Inferior parietal cortex (tissue), 1 donor: ENCODE data around the gene DSN1.

ENCODE experiments used
- DNase-seq: peaks from one replicate; pipeline ENCODE4 v3.0.0-alpha.2; 2016; ENCODE audit errors: extremely low spot score

The DSN1 gene

DNA sequence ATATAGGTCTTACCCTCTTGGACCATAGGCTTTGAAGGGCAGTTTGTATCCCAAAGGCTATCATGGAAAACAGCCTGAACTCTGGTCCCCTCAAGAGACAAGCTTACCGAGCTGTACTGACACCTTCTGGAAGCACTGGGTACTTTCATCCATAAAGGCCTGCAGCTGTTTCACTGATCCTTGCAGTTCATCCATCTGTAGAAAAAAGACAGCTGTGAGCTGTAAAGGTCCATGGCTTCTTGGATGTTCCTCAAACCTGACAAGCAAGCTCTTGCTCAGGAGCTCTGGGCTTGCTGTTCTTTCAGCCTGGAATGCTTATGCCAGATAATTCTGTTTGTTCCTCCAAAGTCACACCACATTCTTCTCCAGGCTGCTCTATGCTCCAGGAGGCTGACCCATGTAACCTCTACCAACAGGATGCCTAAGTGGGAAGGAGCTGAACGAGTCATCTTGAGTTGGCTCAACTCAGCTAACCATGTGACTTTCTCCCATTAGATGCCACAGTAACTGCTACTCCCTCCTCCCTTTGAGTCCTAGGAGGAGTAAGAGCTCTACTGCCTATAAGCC, 18.8 kb downstream of the DSN1 start:
- DNase-seq, result peak; percentile 82

DNA sequence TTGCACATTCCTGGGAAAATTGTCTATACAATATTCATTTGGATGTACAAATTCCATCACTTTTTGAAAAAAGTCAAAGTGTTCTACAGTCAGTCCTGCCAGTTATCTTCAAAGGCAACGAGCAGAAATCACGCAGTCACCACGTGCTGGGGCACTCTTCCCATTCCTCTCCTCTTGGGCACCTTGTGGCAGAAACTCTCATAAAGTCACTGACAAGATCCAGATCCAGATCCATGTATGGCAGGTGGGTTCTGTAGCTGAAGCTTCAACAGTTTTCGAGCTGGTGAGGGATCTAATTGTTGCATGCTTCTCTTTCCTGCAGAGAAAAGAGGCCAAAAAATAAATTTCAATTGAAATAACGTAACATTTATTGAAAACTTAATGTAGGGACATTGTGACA, 21.0 kb downstream of the DSN1 start:
- DNase-seq, result no peak

DNA sequence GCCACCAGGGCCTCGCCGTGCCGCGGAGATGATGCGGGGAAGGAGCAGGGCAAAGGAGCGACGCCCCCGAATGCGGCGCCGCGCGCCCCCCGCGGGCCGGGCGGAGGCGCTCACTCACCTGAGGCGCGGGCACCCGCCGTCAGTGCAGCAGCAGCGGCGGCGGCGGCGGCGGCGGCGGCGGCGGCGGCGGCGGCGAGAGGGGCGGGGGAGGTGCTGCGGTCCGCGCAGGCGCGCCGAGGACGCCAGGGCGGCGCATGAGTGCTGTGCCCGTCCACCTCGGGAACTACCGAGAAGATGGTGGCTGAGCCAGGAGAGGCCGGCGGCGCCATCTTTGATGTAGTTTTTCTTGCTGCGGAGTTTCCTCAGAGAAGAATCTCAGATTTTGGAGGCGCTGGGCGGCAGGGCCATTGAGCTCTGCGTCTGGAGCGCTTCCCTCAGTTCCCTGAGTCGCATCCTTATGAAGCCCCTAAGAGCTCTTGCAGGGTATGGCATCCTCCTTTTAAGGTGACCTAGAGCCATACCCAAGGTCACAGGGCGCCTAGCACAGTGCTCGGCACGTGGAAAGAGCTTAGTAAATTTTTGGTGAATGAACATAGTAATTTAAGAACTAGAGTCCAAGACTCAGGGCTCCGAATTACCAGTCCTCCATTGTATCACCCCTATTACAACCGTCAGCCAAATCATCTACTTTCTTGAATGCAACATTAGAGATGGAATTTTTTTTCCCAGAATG, 27.5 kb downstream of the DSN1 start, which contains the start of gene NDRG3:
Gene NDRG3 (minus strand): TSS at position 164 of the 733 bp plus-strand sequence. CDS start 24,355 bp downstream, outside the sequence.
- DNase-seq, result peak; percentile 93

DNA sequence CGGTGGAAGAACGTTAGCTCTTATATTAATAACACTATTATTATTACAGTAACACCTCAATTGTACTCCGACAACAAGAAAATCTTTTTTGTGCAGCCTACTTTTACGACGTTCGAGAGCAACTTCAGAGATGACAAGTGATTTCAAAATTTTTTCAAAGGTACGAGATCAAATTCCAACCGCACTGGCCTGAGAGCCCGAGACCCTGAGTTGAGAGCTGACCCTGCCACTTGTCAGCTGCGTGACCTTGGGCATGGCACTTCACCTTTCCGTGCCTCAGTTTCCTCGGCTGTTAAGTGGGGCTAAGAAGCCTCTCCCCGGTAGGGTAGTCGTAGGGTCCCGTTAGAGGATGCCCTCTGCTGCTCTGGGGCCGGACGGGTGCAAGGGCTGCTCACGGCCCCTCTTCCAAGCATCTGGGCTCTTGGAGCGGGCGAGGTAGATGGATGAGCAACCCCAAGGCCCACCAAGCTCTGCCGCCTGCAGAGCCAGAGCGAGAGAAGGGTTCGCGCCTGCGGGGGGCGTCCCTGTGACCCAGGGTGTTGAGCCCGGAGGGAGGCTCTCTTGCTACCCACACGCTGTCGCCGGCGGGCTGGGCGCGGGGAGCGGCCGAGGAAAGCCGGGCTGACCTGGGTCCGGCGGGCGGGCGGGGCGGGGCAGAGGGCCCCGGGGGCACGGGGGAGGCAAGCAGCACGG, 28.2 kb downstream of the DSN1 start:
- DNase-seq, result no peak

DNA sequence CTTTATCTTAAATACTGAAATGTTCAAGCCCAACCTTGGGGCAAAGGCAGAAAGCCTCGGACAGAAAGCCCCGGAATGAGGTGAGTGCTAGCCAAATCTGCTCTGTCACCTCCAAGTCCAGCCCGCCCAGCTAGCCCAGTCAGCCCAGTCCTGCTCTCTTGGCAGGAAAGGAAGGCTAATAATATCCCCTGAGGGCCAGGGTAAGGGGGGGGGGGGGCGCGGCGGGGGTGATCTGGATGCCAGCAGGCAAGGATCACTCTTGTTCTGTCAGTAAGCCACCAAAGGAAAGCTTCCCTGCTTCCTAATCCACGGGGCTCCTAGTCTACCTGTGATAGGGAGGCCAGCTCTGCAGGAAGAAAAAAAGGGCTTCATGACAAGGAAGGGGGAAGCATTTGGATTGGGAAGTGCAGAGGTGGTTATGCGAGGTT, 28.8 kb downstream of the DSN1 start:
- no peak for DNase-seq

DNA sequence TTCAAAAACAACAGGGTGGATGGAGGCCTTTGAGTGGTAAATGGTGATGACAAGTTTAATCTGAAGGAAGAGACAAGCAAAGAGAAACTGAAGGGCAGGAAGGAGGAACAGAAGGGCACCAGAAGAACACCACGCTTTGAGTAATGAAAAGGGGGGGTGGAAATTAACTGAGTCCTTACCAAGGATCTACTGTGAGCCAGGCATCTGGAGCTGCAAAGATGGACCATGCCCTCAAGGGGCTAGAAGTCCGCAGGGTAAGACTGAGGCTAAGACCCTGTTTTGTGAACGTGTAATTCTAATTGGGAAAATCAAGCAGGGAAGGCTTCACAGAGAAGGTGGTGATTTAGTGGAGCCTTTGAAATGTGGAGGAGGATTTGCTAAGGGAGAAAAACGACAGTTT, 29.3 kb downstream of the DSN1 start:
- DNase-seq, result no peak

DNA sequence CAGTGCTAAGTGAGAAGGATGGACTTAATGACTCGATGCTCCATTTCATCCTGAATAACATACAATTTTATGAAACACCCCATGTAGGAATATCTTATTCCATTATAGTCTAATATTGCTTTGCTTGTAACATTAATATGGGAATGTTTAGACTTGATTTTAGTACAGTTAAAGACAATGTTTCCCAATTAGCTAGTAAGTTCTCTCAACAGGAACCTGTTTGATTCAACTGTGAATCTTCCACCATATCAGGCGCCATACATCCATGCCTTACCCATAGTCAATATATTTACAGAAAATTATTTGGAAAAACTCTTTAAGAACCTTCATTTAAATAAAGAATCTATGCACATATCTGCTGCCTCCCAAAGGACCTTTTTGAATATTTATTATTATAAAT, 31.0 kb downstream of the DSN1 start:
- DNase-seq, result no peak

DNA sequence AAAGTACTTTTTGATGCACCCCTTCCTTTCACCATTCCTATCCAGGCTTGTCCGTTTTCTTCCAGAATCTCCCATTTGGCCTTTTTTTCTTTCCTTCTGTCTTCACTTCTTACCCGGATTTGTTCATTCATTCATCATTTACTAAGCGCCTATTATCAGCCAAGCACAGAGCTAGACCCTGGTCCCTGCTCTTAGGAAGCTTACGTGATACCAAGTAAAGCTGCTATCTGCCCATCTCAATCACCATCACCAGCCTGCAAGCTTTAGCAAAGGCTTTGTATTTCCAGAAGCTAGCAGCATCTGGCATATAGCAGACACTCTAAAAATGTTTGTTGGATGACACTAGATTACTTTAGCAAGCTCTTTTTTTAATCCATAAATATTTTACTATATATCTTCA, 32.5 kb downstream of the DSN1 start:
- DNase-seq, result no peak

DNA sequence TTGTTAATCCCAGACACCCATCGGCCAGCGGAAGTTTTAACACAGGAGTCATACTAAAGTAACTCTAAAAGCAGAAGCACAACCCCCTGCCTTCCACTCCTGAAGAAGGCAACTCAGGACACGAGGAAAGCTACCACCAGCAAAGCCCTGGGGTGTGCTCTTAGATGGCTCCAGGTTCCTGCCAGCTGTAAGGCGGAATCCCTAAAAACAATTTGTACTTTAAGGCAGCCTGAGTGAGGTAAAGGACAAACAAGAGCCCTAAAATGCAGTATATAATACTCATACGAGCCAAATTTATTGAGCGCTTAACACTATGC, 36.4 kb downstream of the DSN1 start:
- no peak for DNase-seq

DNA sequence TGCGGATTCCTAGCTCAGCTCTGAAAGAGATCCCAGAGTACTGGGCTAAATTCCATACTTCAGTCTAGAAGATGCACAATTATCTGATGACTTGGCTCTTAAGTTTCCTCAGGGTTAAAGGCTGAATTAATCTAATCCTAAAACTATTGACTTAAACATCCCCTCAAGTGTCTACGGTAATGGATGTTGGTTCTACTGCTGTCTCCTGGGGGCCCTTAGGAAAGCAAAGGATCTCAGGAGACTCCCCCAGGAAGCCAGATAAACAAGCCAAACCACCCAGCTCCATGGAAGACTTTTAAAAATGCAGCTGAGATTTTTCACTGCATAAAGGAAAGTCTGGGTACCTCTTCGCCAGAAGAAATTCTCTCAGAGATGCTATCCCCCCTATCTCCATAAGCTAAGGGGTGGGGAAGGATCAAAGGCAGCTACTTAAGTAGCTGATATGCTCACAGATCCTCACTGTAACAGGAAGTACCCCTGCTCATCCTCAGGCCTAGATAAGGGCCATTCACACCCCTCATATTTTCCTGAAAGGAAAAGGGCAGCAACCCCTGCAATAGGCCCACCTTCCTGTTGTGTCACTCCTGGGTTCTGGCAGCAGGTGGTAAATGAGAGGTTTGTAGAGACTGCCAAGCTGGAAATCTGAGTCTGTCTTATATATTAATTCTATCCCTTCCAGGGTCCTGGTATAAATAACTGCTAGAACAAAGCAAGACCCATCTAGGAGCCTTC, 36.9 kb downstream of the DSN1 start:
- no peak for DNase-seq

DNA sequence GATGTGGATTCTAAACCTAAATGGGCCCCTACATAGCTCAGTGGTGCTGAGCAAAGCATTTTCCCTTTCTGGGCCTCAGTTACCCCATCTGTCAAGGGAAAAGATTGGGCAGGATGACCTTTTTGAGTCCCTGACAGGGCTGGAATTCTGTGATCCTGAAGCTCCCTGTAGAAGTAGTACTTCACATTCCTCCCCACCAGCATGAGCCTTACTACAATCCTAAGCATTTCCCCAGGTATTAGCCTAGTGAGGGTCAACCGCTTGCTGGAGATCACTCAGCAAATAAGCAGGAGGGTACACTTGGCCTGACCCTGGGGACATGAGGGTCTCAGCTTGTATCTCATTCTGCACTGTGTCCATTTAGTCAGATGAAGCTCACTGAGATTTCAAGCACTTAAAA, 41.1 kb downstream of the DSN1 start:
- DNase-seq, result no peak

DNA sequence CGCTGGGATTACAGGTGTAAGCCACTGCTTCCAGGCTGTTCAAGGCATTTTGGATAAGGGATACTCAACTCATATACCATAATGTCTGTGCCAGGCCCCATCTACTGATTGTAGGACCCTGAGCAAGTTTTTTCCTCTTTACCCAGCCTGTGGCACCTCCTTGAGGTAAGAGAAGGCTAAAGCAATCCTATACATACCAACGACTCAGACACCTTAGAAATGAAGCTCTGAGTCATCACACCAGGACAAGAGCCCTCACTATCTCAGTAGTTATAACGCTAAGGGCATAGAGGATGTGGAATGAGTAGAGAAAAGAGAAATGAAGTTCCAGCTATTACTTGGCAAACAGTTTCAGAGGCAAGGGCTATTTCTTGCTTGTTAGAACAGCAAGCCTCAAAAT, 44.6 kb downstream of the DSN1 start:
- no peak for DNase-seq

DNA sequence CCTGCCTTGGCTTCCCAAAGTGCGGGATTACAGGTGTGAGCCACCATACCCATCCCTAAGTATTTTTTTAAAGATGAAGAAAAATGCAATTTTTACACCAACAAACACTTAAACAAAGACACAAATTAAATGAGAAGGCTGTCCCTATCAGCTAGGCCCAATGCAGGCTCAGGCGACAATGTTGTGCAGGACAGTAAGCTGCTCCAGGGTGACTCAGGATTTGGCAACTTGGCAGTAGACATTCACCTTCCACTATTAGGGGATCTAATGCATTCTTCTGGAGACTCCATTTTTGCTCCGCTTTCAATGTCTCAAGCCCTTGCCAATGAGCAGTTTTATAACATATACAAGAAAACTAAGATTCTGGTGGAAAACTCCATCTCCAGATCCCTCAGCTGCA, 47.4 kb downstream of the DSN1 start:
- DNase-seq, result no peak

DNA sequence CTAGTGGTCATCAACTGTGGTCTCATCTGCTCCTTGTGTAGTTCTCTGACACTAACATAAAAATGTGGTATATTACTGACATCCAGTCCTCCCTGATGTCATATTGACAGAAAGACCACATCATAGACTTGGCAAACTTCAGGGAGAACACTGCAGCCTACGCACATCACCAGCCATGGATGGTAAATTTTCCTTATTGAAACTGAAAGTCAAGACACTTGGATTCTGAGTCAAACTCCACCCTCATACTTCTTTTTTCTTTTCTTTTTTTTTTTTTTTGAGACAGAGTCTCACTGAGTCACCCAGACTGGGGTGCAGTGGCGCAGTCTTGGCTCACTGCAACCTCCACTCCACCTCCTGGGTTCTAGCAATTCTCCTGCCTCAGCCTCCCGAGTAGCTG, 53.1 kb downstream of the DSN1 start:
- no peak for DNase-seq

DNA sequence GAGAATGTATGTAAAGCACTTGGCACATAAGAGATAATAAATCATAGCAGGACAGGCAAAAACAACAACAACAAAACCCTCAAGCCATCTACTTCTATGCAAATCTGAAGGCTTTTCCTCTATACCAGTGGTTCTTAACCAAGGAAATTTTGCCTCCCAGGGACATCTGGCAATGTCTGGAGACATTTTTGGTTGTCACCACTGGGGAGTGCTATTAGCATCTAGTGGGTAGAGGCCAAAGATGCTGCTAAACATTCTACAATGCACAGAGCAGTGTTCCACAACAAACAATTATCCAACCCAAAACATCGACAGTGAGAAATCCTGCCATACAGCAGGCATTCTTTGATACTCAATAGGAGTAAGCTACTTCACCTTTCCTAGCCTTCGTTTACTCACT, 55.9 kb downstream of the DSN1 start:
- peak; percentile 65 for DNase-seq

DNA sequence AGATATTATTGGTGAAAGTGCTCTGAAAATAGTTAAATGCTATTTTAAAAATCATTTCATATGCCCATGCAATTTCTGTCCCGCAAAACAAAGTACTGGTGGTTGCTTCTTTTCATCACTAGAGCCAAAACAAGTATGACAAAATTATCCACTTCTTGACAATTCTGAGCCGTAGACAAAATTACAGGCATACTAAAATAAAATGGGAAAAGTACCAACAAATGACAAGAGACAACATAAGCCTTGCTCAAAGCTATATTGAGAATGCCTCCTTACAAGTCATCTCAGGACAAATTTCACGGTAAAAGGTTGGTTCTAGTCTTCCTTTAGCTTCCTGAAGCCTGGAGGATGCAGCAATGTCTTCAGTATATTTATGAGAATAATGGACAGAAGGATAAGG, 56.5 kb downstream of the DSN1 start:
- no peak for DNase-seq

DNA sequence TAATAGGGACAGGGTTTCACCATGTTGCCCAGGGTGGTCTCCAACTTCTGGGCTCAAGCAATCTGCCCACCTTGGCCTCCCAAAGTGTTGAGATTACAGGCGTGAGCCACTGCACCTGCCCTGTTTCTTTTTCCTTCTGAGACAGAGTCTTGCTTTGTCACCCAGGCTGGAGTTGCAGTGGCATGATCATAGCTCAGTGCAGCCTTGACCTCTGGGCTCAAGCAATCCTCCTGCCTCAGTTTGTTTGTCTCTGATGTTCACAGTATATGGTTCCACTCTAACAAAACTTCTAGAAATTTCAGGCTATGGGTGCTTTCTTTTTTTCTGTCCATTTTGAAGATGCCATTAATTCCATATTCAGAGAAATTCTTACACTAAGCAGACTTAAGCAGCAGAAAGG, 60.8 kb downstream of the DSN1 start:
- DNase-seq, result no peak

DNA sequence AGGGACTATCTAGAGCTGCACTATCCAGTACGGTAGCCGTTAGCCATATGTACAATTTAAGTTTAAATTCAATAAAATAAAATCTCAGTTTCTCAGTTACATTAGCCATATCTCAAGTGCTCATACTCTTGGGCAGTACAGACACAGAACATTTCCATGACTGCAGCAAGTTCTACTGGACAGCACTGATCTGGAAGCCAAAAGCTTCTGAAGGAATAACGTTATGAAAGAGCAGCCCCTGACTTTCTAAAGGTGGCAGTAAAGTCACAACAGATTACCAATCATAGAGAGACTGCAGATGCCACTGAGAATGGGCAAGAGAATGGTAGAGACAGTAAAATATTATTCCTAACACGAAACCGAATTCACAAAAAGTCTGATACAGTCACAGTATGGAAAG, 64.4 kb downstream of the DSN1 start:
- DNase-seq, result no peak

DNA sequence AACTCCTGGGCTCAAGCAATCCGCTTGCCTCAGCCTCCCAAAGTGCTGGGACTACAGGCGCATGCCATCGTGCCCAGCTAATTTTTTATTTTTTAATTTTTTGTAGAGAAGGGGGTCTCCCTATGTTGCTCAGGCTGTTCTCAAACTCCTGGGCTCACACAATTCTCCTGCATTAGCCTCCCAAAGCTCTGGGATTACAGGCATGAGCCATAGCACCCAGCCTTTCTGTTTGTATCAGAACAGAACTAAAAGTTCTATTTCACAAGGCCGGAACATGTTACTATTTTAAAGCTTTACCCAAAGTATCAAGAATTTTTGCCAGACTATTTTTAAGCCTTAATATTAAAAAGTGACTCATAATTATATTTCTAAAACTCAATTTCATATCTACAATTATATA, 70.0 kb downstream of the DSN1 start:
- no peak for DNase-seq
